ENCODE measurements around the gene CLBA1. TPM values are rescaled to one million over a fixed set of nuclear protein-coding genes. Genes with fewer than 3 reads are reported as not detected.
A peak's percentile ranks its signal among the peaks of the same experiment; 100 is the strongest.

The CLBA1 gene
- total RNA-seq, 2 donors from 2014 or later = 0.20 to 0.97 TPM

GRCh38 chr14:104982548-104983230 lies 2.9 kb upstream of the CLBA1 start:
- ATAC-seq (no peak), DNase-seq (ENCODE audit: low spot score in 2 of 2) (peak in 1 of 2 donors; percentile 37)
- Mint-ChIP-seq H3K27ac (no peak overlapping the region), H3K36me3 (peaks cover 0 to under 1% of the 10 kb centered on the region in 2 donors), H3K9me3 (no peaks in the 10 kb centered on the region)

GRCh38 chr14:104983231-104983721 lies 2.3 kb upstream of the CLBA1 start:
- Mint-ChIP-seq H3K36me3 (no peaks in the 10 kb centered on the region), H3K27ac (peak overlapping the region in 1 of 2 donors; percentile 86), H3K9me3 (no peaks in the 10 kb centered on the region)
- ATAC-seq = no peak
- no peak for DNase-seq (ENCODE audit: low spot score in 2 of 2)

GRCh38 chr14:104984056-104984894 lies 1.3 kb upstream of the CLBA1 start:
- Mint-ChIP-seq H3K27ac (peak overlapping the region in 1 of 2 donors; percentile 86), H3K9me3 (no peaks in the 10 kb centered on the region), H3K36me3 (no peaks in the 10 kb centered on the region)
- no peak for DNase-seq (ENCODE audit: low spot score in 2 of 2)
- no peak for ATAC-seq

- Mint-ChIP-seq H3K27ac (peak overlapping the region in 1 of 2 donors; percentile 52), H3K36me3 (no peaks in the 10 kb centered on the region), H3K9me3 (no peaks in the 10 kb centered on the region)
- ATAC-seq (no peak), DNase-seq (ENCODE audit: low spot score in 2 of 2) (no peak)
Measured at GRCh38 chr14:104986487-104987164, 1.0 kb downstream of the CLBA1 start.

GRCh38 chr14:104989236-104989950 lies 3.8 kb downstream of the CLBA1 start:
- no peaks in the 10 kb centered on the region for H3K36me3 Mint-ChIP-seq
- H3K27ac Mint-ChIP-seq = no peak overlapping the region
- H3K9me3 Mint-ChIP-seq = peaks cover 0 to 3% of the 10 kb centered on the region in 2 donors
- DNase-seq (ENCODE audit: low spot score in 2 of 2) = no peak
- no peak for ATAC-seq

GRCh38 chr14:104989951-104990303 lies 4.3 kb downstream of the CLBA1 start:
- H3K9me3 Mint-ChIP-seq = peaks cover 0 to 3% of the 10 kb centered on the region in 2 donors
- ATAC-seq = no peak
- H3K27ac Mint-ChIP-seq = no peak overlapping the region
- no peaks in the 10 kb centered on the region for H3K36me3 Mint-ChIP-seq
- DNase-seq (ENCODE audit: low spot score in 2 of 2) = no peak

- no peaks in the 10 kb centered on the region for H3K36me3 Mint-ChIP-seq
- DNase-seq (ENCODE audit: low spot score in 2 of 2) = no peak
- no peak for ATAC-seq
- H3K9me3 Mint-ChIP-seq = peaks cover 0 to 3% of the 10 kb centered on the region in 2 donors
- no peak overlapping the region for H3K27ac Mint-ChIP-seq
Measured at GRCh38 chr14:104991896-104992230, 6.3 kb downstream of the CLBA1 start.

- no peak for ATAC-seq
- H3K27ac Mint-ChIP-seq = peak overlapping the region in 1 of 2 donors; percentile 33
- H3K9me3 Mint-ChIP-seq = peaks cover 0 to 3% of the 10 kb centered on the region in 2 donors
- H3K36me3 Mint-ChIP-seq = no peaks in the 10 kb centered on the region
- no peak for DNase-seq (ENCODE audit: low spot score in 2 of 2)
Measured at GRCh38 chr14:104992501-104992900, 6.9 kb downstream of the CLBA1 start.

- ATAC-seq (no peak), DNase-seq (ENCODE audit: low spot score in 2 of 2) (no peak)
- peak overlapping the region in 1 of 2 donors; percentile 45 for H3K27ac Mint-ChIP-seq
- H3K36me3 Mint-ChIP-seq = no peaks in the 10 kb centered on the region
- H3K9me3 Mint-ChIP-seq = peaks cover 0 to 3% of the 10 kb centered on the region in 2 donors
Measured at GRCh38 chr14:104993306-104993705, 7.7 kb downstream of the CLBA1 start.

GRCh38 chr14:104993808-104994591 lies 8.4 kb downstream of the CLBA1 start:
- no peak for ATAC-seq
- Mint-ChIP-seq H3K9me3 (peaks cover 0 to 3% of the 10 kb centered on the region in 2 donors), H3K36me3 (no peaks in the 10 kb centered on the region), H3K27ac (peak overlapping the region in 1 of 2 donors; percentile 45)
- no peak for DNase-seq (ENCODE audit: low spot score in 2 of 2)

- peak overlapping the region in 1 of 2 donors; percentile 60 for H3K27ac Mint-ChIP-seq
- H3K9me3 Mint-ChIP-seq = peaks cover 0 to 3% of the 10 kb centered on the region in 2 donors
- DNase-seq (ENCODE audit: low spot score in 2 of 2) (no peak), ATAC-seq (no peak)
- H3K36me3 Mint-ChIP-seq = no peaks in the 10 kb centered on the region
Measured at GRCh38 chr14:104994978-104995377, 9.4 kb downstream of the CLBA1 start.

GRCh38 chr14:104996032-104996431 lies 10.4 kb downstream of the CLBA1 start:
- Mint-ChIP-seq H3K27ac (no peak overlapping the region), H3K36me3 (no peaks in the 10 kb centered on the region), H3K9me3 (peaks cover 0 to 3% of the 10 kb centered on the region in 2 donors)
- DNase-seq (ENCODE audit: low spot score in 2 of 2) (no peak), ATAC-seq (no peak)

GRCh38 chr14:104996483-104996882 lies 10.9 kb downstream of the CLBA1 start:
- no peak for ATAC-seq

GRCh38 chr14:104998801-104999200 lies 13.2 kb downstream of the CLBA1 start:
- H3K9me3 Mint-ChIP-seq = no peaks in the 10 kb centered on the region
- H3K27ac Mint-ChIP-seq = peak overlapping the region in 1 of 2 donors; percentile 67
- H3K36me3 Mint-ChIP-seq = no peaks in the 10 kb centered on the region
- ATAC-seq = no peak
- no peak for DNase-seq (ENCODE audit: low spot score in 2 of 2)

More at GRCh38 chr14:104996483-104996882, 10.9 kb downstream of the CLBA1 start:
- no peaks in the 10 kb centered on the region for H3K36me3 Mint-ChIP-seq
- H3K27ac Mint-ChIP-seq = no peak overlapping the region
- no peak for DNase-seq (ENCODE audit: low spot score in 2 of 2)
- peaks cover 0 to 3% of the 10 kb centered on the region in 2 donors for H3K9me3 Mint-ChIP-seq

- no peak for DNase-seq (ENCODE audit: low spot score in 2 of 2)
- ATAC-seq = no peak
- H3K36me3 Mint-ChIP-seq = no peaks in the 10 kb centered on the region
- H3K9me3 Mint-ChIP-seq = no peaks in the 10 kb centered on the region
- no peak overlapping the region for H3K27ac Mint-ChIP-seq
Measured at GRCh38 chr14:104999361-104999760, 13.8 kb downstream of the CLBA1 start.
